ENCODE data around the gene GH2. TPM values are rescaled to one million over a fixed set of nuclear protein-coding genes. Genes with fewer than 3 reads are reported as not detected.
"Not testable (repeated sequence)": the region's sequence is repeated elsewhere in the genome, so short reads cannot be mapped to it uniquely, and the experiment has no call there.

GH2 gene
- total and polyA plus RNA-seq, 2 donors (not counting 3 experiments of a cell fraction or from before 2014, with no cell fraction given): not detected

- intact Hi-C loops (cut with micrococcal nuclease); H3K36me3 ChIP-seq (ENCODE audit: control insufficient read depth in 2 of 2, extremely low read depth in 1 of 2, insufficient read depth in 2 of 2, low read length in 2 of 2); H3K9me3 ChIP-seq (replicated peaks; ENCODE audit: control insufficient read depth, insufficient read depth, low read length); H3K4me1 ChIP-seq (ENCODE audit: control insufficient read depth, extremely low read depth, insufficient read depth, low read length); H3K9ac ChIP-seq (replicated peaks; ENCODE audit: extremely low read depth, insufficient read depth, low read length); H3K9me1 ChIP-seq (replicated peaks; ENCODE audit: control insufficient read depth, extremely low read depth, insufficient read depth, low read length); BruUV-seq (replicated peaks); POLR2A ChIA-PET; H2AFZ ChIP-seq (ENCODE audit: low read depth, low read length); H4K20me1 ChIP-seq (replicated peaks; ENCODE audit: control insufficient read depth, extremely low read depth, insufficient read depth, low read length); H3K4me2 ChIP-seq (ENCODE audit: insufficient read depth, low read length); dilution Hi-C loops (cut with MboI; ENCODE audit: extremely low pct_ligation_motif_present, low sequenced_read_pairs); H3K79me2 ChIP-seq (ENCODE audit: control insufficient read depth, insufficient read depth, low read length); H3K27me3 ChIP-seq (ENCODE audit: control insufficient read depth in 2 of 2, insufficient read depth in 2 of 2, low read length in 2 of 2); H3K4me3 ChIP-seq (replicated peaks in 1 of 3; ENCODE audit: insufficient read depth in 1 of 3, low read depth in 1 of 3, low read length in 3 of 3); H3K27ac ChIP-seq (ENCODE audit: insufficient read depth, low read depth, low read length): not testable (repeated sequence)
- DNase-seq (ENCODE audit: low read depth, low spot score): peak; percentile 29
- peak in 1 of 2 donors; percentile 21 for TF ChIP-seq CTCF (IDR thresholded peaks at IDR 0.05; ENCODE audit: extremely low read depth in 1 of 2, insufficient read depth in 1 of 2, low read depth in 1 of 2, low read length in 2 of 2)
- FAIRE-seq: peak; percentile 87
- CTCF ChIA-PET: interaction anchor here (0.7 to 4.2 kb wide), 10 partner anchors 8 to 368 kb away, joined by 3 to 19 read pairs (median 4); no protein-coding TSS in a partner anchor
These were observed 22.1 kb upstream of the GH2 start for GRCh38 chr17:63903787-63904201.

GRCh38 chr17:63901971-63902370 is 20.2 kb upstream of the GH2 start:
- ChIA-PET CTCF (interaction anchor here (0.9 to 4.2 kb wide), 9 partner anchors 9 to 239 kb away, joined by 3 to 19 read pairs (median 5); partner anchors contain the start of gene CSHL1), POLR2A (interaction anchor here (0.7 kb wide), 1 partner anchor 231 kb away, joined by 3 read pairs; no protein-coding TSS in a partner anchor)
- BruUV-seq (replicated peaks); H3K9ac ChIP-seq (replicated peaks; ENCODE audit: extremely low read depth, insufficient read depth, low read length); H3K79me2 ChIP-seq (ENCODE audit: control insufficient read depth, insufficient read depth, low read length); H3K27ac ChIP-seq (ENCODE audit: insufficient read depth, low read depth, low read length); H3K4me1 ChIP-seq (ENCODE audit: control insufficient read depth, extremely low read depth, insufficient read depth, low read length); H3K4me3 ChIP-seq (replicated peaks in 1 of 3; ENCODE audit: insufficient read depth in 1 of 3, low read depth in 1 of 3, low read length in 3 of 3); H3K4me2 ChIP-seq (ENCODE audit: insufficient read depth, low read length); H3K9me3 ChIP-seq (replicated peaks; ENCODE audit: control insufficient read depth, insufficient read depth, low read length); FAIRE-seq; H2AFZ ChIP-seq (ENCODE audit: low read depth, low read length); DNase-seq (ENCODE audit: low read depth, low spot score); intact Hi-C loops (cut with micrococcal nuclease); H4K20me1 ChIP-seq (replicated peaks; ENCODE audit: control insufficient read depth, extremely low read depth, insufficient read depth, low read length); H3K9me1 ChIP-seq (replicated peaks; ENCODE audit: control insufficient read depth, extremely low read depth, insufficient read depth, low read length); H3K27me3 ChIP-seq (ENCODE audit: control insufficient read depth in 2 of 2, insufficient read depth in 2 of 2, low read length in 2 of 2); dilution Hi-C loops (cut with MboI; ENCODE audit: extremely low pct_ligation_motif_present, low sequenced_read_pairs); H3K36me3 ChIP-seq (ENCODE audit: control insufficient read depth in 2 of 2, extremely low read depth in 1 of 2, insufficient read depth in 2 of 2, low read length in 2 of 2): not testable (repeated sequence)

GRCh38 chr17:63898899-63899798 is 17.4 kb upstream of the GH2 start:
- intact Hi-C loops (cut with micrococcal nuclease); H3K9ac ChIP-seq (replicated peaks; ENCODE audit: extremely low read depth, insufficient read depth, low read length); POLR2A ChIA-PET; H2AFZ ChIP-seq (ENCODE audit: low read depth, low read length); DNase-seq (ENCODE audit: low read depth, low spot score); H4K20me1 ChIP-seq (replicated peaks; ENCODE audit: control insufficient read depth, extremely low read depth, insufficient read depth, low read length); H3K36me3 ChIP-seq (ENCODE audit: control insufficient read depth in 2 of 2, extremely low read depth in 1 of 2, insufficient read depth in 2 of 2, low read length in 2 of 2); H3K4me2 ChIP-seq (ENCODE audit: insufficient read depth, low read length); BruUV-seq (replicated peaks); H3K79me2 ChIP-seq (ENCODE audit: control insufficient read depth, insufficient read depth, low read length); dilution Hi-C loops (cut with MboI; ENCODE audit: extremely low pct_ligation_motif_present, low sequenced_read_pairs); H3K4me3 ChIP-seq (replicated peaks in 1 of 3; ENCODE audit: insufficient read depth in 1 of 3, low read depth in 1 of 3, low read length in 3 of 3); H3K9me1 ChIP-seq (replicated peaks; ENCODE audit: control insufficient read depth, extremely low read depth, insufficient read depth, low read length); FAIRE-seq; H3K27me3 ChIP-seq (ENCODE audit: control insufficient read depth in 2 of 2, insufficient read depth in 2 of 2, low read length in 2 of 2); H3K9me3 ChIP-seq (replicated peaks; ENCODE audit: control insufficient read depth, insufficient read depth, low read length); H3K4me1 ChIP-seq (ENCODE audit: control insufficient read depth, extremely low read depth, insufficient read depth, low read length); H3K27ac ChIP-seq (ENCODE audit: insufficient read depth, low read depth, low read length): not testable (repeated sequence)
- CTCF ChIA-PET: interaction anchor here (0.8 to 1.2 kb wide), 2 partner anchors 10 to 234 kb away, joined by 3 to 5 read pairs; no protein-coding TSS in a partner anchor
